ENCODE results near the gene SRPK3. TPM values are rescaled to one million over a fixed set of nuclear protein-coding genes. Genes with fewer than 3 reads are reported as not detected.

The SRPK3 gene
- total RNA-seq, 1 donor from 2014 or later, result not detected

DNA sequence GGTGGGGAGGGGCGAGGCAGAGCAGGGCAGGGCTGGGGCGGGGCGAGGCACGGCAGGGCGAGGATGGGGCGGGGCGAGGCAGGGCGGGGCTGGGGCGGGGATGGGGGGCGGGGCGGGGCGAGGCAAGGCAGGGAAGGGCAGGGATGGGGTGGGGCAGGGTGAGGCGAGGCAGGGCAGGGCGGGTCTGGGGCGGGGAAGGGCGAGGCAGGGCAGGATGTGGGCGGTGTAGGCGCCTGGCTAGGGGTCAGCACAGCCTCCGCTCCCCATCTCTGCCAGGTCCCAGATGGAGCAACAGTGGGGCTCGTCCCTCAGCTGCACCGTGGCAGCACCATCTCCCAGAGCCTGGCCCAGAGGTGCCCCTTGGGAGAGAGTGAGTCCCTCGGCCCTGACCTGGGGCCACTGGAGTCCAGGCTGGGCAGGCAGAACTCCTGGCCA lies 4.2 kb upstream of the SRPK3 start:
- DNase-seq (ENCODE audit: extremely low spot score, unreplicated experiment), result no peak
- Mint-ChIP-seq H3K36me3 (ENCODE audit: unreplicated experiment) (no peaks in the 10 kb centered on the region), H3K9me3 (ENCODE audit: unreplicated experiment) (no peaks in the 10 kb centered on the region), H3K4me1 (ENCODE audit: unreplicated experiment) (peaks cover 4% of the 10 kb centered on the region), H3K4me3 (ENCODE audit: unreplicated experiment) (no peak overlapping the region), H3K27me3 (ENCODE audit: unreplicated experiment) (no peaks in the 10 kb centered on the region), H3K27ac (ENCODE audit: unreplicated experiment) (no peak overlapping the region)
- TF ChIP-seq, protein P1, sequence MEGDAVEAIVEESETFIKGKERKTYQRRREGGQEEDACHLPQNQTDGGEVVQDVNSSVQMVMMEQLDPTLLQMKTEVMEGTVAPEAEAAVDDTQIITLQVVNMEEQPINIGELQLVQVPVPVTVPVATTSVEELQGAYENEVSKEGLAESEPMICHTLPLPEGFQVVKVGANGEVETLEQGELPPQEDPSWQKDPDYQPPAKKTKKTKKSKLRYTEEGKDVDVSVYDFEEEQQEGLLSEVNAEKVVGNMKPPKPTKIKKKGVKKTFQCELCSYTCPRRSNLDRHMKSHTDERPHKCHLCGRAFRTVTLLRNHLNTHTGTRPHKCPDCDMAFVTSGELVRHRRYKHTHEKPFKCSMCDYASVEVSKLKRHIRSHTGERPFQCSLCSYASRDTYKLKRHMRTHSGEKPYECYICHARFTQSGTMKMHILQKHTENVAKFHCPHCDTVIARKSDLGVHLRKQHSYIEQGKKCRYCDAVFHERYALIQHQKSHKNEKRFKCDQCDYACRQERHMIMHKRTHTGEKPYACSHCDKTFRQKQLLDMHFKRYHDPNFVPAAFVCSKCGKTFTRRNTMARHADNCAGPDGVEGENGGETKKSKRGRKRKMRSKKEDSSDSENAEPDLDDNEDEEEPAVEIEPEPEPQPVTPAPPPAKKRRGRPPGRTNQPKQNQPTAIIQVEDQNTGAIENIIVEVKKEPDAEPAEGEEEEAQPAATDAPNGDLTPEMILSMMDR (IDR thresholded peaks at IDR 0.05), result no peak

DNA sequence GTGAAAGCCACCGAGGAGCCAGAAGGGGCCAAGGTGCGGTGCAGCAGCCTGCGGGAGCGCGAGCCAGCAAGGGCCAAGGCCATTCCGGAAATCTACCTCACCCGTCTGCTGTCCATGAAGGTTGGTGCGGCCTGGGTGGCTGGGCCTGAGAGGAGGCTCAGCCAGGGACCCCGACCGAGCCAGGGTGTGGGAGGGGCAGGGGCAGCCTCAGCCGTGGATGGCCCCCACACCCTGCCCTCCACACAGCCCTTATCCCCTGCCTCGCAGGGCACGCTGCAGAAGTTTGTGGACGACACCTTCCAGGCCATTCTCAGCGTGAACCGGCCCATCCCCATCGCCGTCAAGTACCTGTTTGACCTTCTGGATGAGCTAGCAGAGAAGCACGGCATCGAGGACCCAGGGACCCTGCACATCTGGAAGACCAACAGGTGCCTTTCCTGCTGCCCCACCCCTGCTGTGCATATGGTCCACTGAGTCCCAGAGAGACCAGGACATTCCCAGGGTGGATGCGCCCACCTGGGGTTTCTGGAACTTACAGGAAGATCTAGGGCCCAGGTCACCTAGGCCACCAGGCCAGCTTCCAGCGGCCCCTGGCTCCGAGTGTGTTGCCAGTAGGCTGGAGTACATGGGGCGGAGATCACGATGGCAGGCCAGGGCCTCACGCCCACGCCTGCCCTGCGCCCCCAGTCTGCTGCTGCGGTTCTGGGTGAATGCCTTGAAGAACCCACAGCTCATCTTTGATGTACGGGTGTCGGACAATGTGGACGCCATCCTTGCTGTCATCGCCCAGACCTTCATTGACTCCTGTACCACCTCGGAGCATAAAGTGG lies 3.4 kb upstream of the SRPK3 start:
- no peaks in the 10 kb centered on the region for H3K9me3 Mint-ChIP-seq (ENCODE audit: unreplicated experiment)
- H3K27ac Mint-ChIP-seq (ENCODE audit: unreplicated experiment), result no peak overlapping the region
- H3K4me3 Mint-ChIP-seq (ENCODE audit: unreplicated experiment), result no peak overlapping the region
- TF ChIP-seq, protein P1 (IDR thresholded peaks at IDR 0.05), result no peak
- no peak for DNase-seq (ENCODE audit: extremely low spot score, unreplicated experiment)
- H3K4me1 Mint-ChIP-seq (ENCODE audit: unreplicated experiment), result peaks cover 4% of the 10 kb centered on the region
- H3K27me3 Mint-ChIP-seq (ENCODE audit: unreplicated experiment), result no peaks in the 10 kb centered on the region
- no peaks in the 10 kb centered on the region for H3K36me3 Mint-ChIP-seq (ENCODE audit: unreplicated experiment)

DNA sequence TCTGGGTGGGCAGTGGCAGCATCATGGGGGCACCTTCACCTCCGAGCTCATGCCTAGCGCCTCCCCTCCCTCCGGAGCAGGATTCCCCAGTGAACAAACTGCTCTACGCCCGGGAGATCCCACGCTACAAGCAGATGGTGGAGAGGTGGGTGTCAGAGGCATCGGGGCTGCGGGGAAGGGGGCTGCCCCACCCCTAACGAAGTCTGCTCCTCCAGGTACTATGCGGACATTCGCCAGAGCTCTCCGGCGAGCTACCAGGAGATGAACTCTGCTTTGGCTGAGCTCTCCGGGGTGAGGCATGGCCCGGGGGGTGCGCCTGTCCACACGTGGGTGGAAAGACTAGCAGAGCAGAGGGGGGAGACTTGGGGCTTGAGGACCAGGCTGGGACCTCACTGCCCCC lies 2.7 kb upstream of the SRPK3 start:
- TF ChIP-seq, protein P1 (IDR thresholded peaks at IDR 0.05), result no peak
- Mint-ChIP-seq H3K36me3 (ENCODE audit: unreplicated experiment) (no peaks in the 10 kb centered on the region), H3K4me3 (ENCODE audit: unreplicated experiment) (no peak overlapping the region), H3K9me3 (ENCODE audit: unreplicated experiment) (no peaks in the 10 kb centered on the region), H3K27ac (ENCODE audit: unreplicated experiment) (no peak overlapping the region), H3K4me1 (ENCODE audit: unreplicated experiment) (peaks cover 4% of the 10 kb centered on the region), H3K27me3 (ENCODE audit: unreplicated experiment) (no peaks in the 10 kb centered on the region)
- no peak for DNase-seq (ENCODE audit: extremely low spot score, unreplicated experiment)

DNA sequence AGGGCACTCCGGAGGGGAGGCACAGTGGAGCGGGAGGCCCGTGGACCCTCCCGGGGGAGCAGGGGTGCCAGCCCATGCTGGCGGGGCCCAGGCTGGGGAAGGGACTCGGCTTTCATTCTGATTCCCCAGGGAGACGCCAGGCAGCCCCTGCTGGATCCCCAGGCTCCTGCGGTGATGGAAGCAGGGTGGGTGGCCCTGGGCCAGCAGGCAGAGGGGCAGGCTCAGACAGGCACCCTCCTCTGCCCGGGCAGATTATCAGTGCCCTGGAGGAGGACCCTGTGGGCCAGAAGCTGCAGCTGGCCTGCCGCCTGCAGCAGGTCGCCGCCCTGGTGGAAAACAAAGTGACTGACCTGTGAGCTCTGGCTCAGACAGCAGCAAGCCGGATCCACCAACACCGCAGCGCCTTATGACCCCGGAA lies 2.1 kb upstream of the SRPK3 start:
- H3K27me3 Mint-ChIP-seq (ENCODE audit: unreplicated experiment), result no peaks in the 10 kb centered on the region
- peaks cover 4% of the 10 kb centered on the region for H3K4me1 Mint-ChIP-seq (ENCODE audit: unreplicated experiment)
- no peaks in the 10 kb centered on the region for H3K9me3 Mint-ChIP-seq (ENCODE audit: unreplicated experiment)
- H3K4me3 Mint-ChIP-seq (ENCODE audit: unreplicated experiment), result no peak overlapping the region
- TF ChIP-seq, protein P1 (IDR thresholded peaks at IDR 0.05), result no peak
- no peak for DNase-seq (ENCODE audit: extremely low spot score, unreplicated experiment)
- H3K27ac Mint-ChIP-seq (ENCODE audit: unreplicated experiment), result no peak overlapping the region
- H3K36me3 Mint-ChIP-seq (ENCODE audit: unreplicated experiment), result no peaks in the 10 kb centered on the region

DNA sequence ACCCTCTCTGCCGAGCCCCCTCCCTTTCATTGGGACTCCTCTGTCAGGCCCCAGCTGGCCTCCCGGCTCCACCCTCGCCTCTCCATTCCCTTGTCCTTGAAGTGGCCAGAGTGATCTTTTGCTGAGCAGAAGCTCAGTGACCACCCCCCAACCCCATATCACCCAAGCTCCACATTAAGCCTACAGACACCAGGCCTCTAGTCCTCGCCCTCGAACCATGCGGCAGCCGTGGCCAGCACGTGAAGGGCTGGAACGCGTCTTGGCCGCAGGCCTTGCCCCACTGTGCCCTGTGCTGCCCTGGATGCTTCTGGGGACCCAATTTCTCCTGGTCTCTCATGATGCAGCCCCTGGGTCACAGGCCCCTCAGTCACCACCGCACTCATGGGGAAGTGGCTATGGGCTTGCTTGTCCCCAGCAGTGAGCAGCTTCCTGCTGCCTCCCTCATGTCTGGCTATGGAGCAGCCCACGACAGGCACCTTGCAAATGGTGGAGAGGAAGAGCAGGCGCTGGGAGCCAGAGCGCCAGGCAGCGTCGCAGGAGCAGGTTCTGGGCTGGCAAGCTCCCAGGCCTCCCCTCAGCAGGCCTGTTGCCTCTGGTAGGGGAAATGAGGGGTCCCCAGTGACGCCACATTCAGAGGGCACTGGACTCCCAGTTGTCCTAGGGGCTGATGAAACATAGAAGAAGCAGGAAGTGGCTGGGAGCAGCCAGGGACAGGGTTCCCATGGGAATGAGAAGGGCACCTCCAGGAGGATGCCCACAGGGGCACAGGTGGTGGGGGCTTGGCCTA lies 757 bp upstream of the SRPK3 start:
- no peak overlapping the region for H3K4me3 Mint-ChIP-seq (ENCODE audit: unreplicated experiment)
- no peak overlapping the region for H3K27ac Mint-ChIP-seq (ENCODE audit: unreplicated experiment)
- no peak for DNase-seq (ENCODE audit: extremely low spot score, unreplicated experiment)
- H3K9me3 Mint-ChIP-seq (ENCODE audit: unreplicated experiment), result no peaks in the 10 kb centered on the region
- peaks cover 4% of the 10 kb centered on the region for H3K4me1 Mint-ChIP-seq (ENCODE audit: unreplicated experiment)
- TF ChIP-seq, protein P1 (IDR thresholded peaks at IDR 0.05), result no peak
- no peaks in the 10 kb centered on the region for H3K27me3 Mint-ChIP-seq (ENCODE audit: unreplicated experiment)
- no peaks in the 10 kb centered on the region for H3K36me3 Mint-ChIP-seq (ENCODE audit: unreplicated experiment)

Data from osteocyte (in vitro differentiated cells).